ENCODE data around the gene HYDIN.
A peak's percentile ranks its signal among the peaks of the same experiment; 100 is the strongest.

Gene HYDIN

DNA sequence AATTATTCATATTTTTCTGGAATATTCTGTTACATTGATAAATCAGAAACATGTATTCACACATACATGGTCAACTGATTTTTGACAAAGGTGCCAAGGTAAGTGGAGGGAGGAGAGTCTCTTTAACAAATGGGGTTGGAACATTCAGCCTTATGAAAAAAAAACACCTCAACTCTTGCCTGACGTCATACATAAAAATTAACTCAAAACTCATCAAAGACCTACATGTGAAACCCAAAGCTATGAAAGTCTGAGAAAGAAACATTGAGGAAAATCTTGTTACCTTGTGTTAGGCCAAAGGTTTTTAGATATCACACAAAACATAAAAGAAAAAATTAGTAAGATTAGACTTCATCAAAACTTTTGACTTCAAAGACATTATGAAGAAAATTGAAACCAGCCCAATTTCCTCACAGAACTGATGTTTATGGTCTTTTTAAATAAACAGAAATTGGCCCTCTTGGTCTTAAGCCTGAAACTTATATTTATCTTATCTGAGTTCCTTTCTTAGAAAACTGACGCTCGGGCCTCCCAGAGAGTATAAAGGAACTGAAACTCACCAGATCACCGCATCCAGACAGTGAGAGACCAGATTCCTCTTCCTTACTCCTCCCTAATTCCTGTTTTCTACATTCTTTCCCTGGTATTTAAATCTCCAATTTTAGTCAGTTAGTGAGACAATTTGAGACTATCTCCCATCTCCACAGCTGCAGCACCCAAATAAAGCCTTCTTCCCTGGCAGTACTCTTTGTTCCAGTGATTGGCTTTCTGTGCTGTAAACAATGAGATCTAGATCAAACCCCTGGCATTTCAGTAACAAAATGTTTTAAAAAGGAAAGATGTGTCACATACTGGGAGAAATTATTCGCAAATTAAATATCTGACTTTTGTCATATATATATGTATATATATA lies 4.0 kb downstream of the HYDIN start:
- Histone ChIP-seq H3K36me3 (ENCODE audit: control insufficient read depth in 5 of 5, insufficient read depth in 5 of 5, low read length in 5 of 5) (no peaks in the 10 kb centered on the region), H3K9me3 (ENCODE audit: control insufficient read depth in 5 of 5, low read length in 5 of 5) (peaks cover 2 to 18% (median 12%) of the 10 kb centered on the region in 5 donors), H3K4me1 (ENCODE audit: control insufficient read depth in 5 of 5, insufficient read depth in 5 of 5, low read length in 5 of 5) (peaks cover 0 to 9% (median 6%) of the 10 kb centered on the region in 5 donors), H3K9ac (ENCODE audit: low read length in 5 of 5) (no peak overlapping the region), H3K27ac (ENCODE audit: low read depth, low read length) (no peak overlapping the region), H3K4me3 (ENCODE audit: low read depth in 1 of 5, low read length in 5 of 5) (no peak overlapping the region), H3K27me3 (ENCODE audit: control insufficient read depth in 5 of 5, insufficient read depth in 4 of 5, low read length in 5 of 5) (peaks cover 0 to 3% (median 3%) of the 10 kb centered on the region in 5 donors)

- Histone ChIP-seq H3K36me3 (ENCODE audit: control insufficient read depth in 5 of 5, insufficient read depth in 5 of 5, low read length in 5 of 5) (no peaks in the 10 kb centered on the region), H3K27ac (ENCODE audit: low read depth, low read length) (no peak overlapping the region), H3K4me1 (ENCODE audit: control insufficient read depth in 5 of 5, insufficient read depth in 5 of 5, low read length in 5 of 5) (peaks cover 0 to 1% (median under 1%) of the 10 kb centered on the region in 5 donors), H3K4me3 (ENCODE audit: low read depth in 1 of 5, low read length in 5 of 5) (no peak overlapping the region), H3K9me3 (ENCODE audit: control insufficient read depth in 5 of 5, low read length in 5 of 5) (peaks cover 2 to 18% (median 12%) of the 10 kb centered on the region in 5 donors), H3K27me3 (ENCODE audit: control insufficient read depth in 5 of 5, insufficient read depth in 4 of 5, low read length in 5 of 5) (peaks cover 0 to 1% (median 0%) of the 10 kb centered on the region in 5 donors), H3K9ac (ENCODE audit: low read length in 5 of 5) (no peak overlapping the region)
Observed at GRCh38 chr16:71225145-71225544, 5.4 kb downstream of the HYDIN start.

DNA sequence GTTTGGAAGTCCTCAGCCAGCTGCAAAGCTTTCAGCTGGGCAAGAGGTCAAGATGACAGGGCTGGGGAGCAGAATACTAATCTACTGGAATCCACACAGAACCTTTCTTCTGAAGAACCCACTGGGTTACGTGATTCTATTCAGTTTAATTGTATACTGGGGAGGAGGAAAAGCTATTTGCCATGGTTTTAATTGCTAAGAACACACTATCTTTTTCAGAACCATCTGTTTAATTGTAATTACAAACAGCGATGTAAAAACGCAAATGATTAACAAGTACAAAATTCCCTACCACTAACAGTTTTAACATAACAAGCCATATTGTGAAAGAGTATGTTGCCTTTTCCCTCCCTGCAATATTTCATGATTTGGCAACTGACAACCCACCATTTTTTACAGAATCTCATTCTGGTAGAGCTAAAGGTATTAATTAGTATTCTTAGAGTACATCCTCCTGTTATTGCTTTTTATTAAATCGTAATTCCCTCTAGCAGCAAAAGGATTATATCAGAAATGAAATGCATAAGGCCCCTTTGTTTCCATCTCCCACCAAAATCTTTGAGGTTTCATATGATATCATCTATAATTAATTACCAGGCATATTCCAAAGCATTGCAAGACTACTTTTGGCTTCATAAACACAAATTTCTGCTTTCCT lies 12.1 kb downstream of the HYDIN start:
- peak overlapping the region in 1 of 5 donors; percentile 14 for H3K9ac ChIP-seq (ENCODE audit: low read length in 5 of 5)
- H3K36me3 ChIP-seq (ENCODE audit: control insufficient read depth in 5 of 5, insufficient read depth in 5 of 5, low read length in 5 of 5), result no peaks in the 10 kb centered on the region
- no peaks in the 10 kb centered on the region for H3K27me3 ChIP-seq (ENCODE audit: control insufficient read depth in 5 of 5, insufficient read depth in 4 of 5, low read length in 5 of 5)
- peaks cover 0 to 16% (median 0%) of the 10 kb centered on the region in 5 donors for H3K4me1 ChIP-seq (ENCODE audit: control insufficient read depth in 5 of 5, insufficient read depth in 5 of 5, low read length in 5 of 5)
- peak overlapping the region in 1 of 5 donors; percentile 13 for H3K4me3 ChIP-seq (ENCODE audit: low read depth in 1 of 5, low read length in 5 of 5)
- peaks cover 0 to 4% (median 0%) of the 10 kb centered on the region in 5 donors for H3K9me3 ChIP-seq (ENCODE audit: control insufficient read depth in 5 of 5, low read length in 5 of 5)
- H3K27ac ChIP-seq (ENCODE audit: low read depth, low read length), result peak overlapping the region; percentile 54

- Histone ChIP-seq H3K4me1 (ENCODE audit: control insufficient read depth in 5 of 5, insufficient read depth in 5 of 5, low read length in 5 of 5) (peaks cover 0 to 16% (median 0%) of the 10 kb centered on the region in 5 donors), H3K9ac (ENCODE audit: low read length in 5 of 5) (no peak overlapping the region), H3K4me3 (ENCODE audit: low read depth in 1 of 5, low read length in 5 of 5) (no peak overlapping the region), H3K27me3 (ENCODE audit: control insufficient read depth in 5 of 5, insufficient read depth in 4 of 5, low read length in 5 of 5) (no peaks in the 10 kb centered on the region), H3K9me3 (ENCODE audit: control insufficient read depth in 5 of 5, low read length in 5 of 5) (peaks cover 0 to 4% (median 0%) of the 10 kb centered on the region in 5 donors), H3K36me3 (ENCODE audit: control insufficient read depth in 5 of 5, insufficient read depth in 5 of 5, low read length in 5 of 5) (no peaks in the 10 kb centered on the region), H3K27ac (ENCODE audit: low read depth, low read length) (peak overlapping the region; percentile 54)
Observed at GRCh38 chr16:71217506-71217905, 13.0 kb downstream of the HYDIN start.

- H3K36me3 ChIP-seq (ENCODE audit: control insufficient read depth in 5 of 5, insufficient read depth in 5 of 5, low read length in 5 of 5), result no peaks in the 10 kb centered on the region
- no peak overlapping the region for H3K9ac ChIP-seq (ENCODE audit: low read length in 5 of 5)
- peaks cover 0 to under 1% (median 0%) of the 10 kb centered on the region in 5 donors for H3K9me3 ChIP-seq (ENCODE audit: control insufficient read depth in 5 of 5, low read length in 5 of 5)
- H3K4me1 ChIP-seq (ENCODE audit: control insufficient read depth in 5 of 5, insufficient read depth in 5 of 5, low read length in 5 of 5), result peaks cover 0 to 16% (median 0%) of the 10 kb centered on the region in 5 donors
- no peaks in the 10 kb centered on the region for H3K27me3 ChIP-seq (ENCODE audit: control insufficient read depth in 5 of 5, insufficient read depth in 4 of 5, low read length in 5 of 5)
- H3K27ac ChIP-seq (ENCODE audit: low read depth, low read length), result no peak overlapping the region
- no peak overlapping the region for H3K4me3 ChIP-seq (ENCODE audit: low read depth in 1 of 5, low read length in 5 of 5)
Observed at GRCh38 chr16:71216714-71217113, 13.8 kb downstream of the HYDIN start.

- no peaks in the 10 kb centered on the region for H3K27me3 ChIP-seq (ENCODE audit: control insufficient read depth in 5 of 5, insufficient read depth in 4 of 5, low read length in 5 of 5)
- no peak overlapping the region for H3K27ac ChIP-seq (ENCODE audit: low read depth, low read length)
- peaks cover 0 to 16% (median 0%) of the 10 kb centered on the region in 5 donors for H3K4me1 ChIP-seq (ENCODE audit: control insufficient read depth in 5 of 5, insufficient read depth in 5 of 5, low read length in 5 of 5)
- no peaks in the 10 kb centered on the region for H3K36me3 ChIP-seq (ENCODE audit: control insufficient read depth in 5 of 5, insufficient read depth in 5 of 5, low read length in 5 of 5)
- no peak overlapping the region for H3K4me3 ChIP-seq (ENCODE audit: low read depth in 1 of 5, low read length in 5 of 5)
- H3K9ac ChIP-seq (ENCODE audit: low read length in 5 of 5), result no peak overlapping the region
- H3K9me3 ChIP-seq (ENCODE audit: control insufficient read depth in 5 of 5, low read length in 5 of 5), result no peaks in the 10 kb centered on the region
Observed at GRCh38 chr16:71214746-71215381, 15.7 kb downstream of the HYDIN start.

- peak overlapping the region in 1 of 5 donors; percentile 25 for H3K4me3 ChIP-seq (ENCODE audit: low read depth in 1 of 5, low read length in 5 of 5)
- H3K4me1 ChIP-seq (ENCODE audit: control insufficient read depth in 5 of 5, insufficient read depth in 5 of 5, low read length in 5 of 5), result peaks cover 0 to 12% (median 11%) of the 10 kb centered on the region in 5 donors
- H3K27me3 ChIP-seq (ENCODE audit: control insufficient read depth in 5 of 5, insufficient read depth in 4 of 5, low read length in 5 of 5), result no peaks in the 10 kb centered on the region
- H3K36me3 ChIP-seq (ENCODE audit: control insufficient read depth in 5 of 5, insufficient read depth in 5 of 5, low read length in 5 of 5), result no peaks in the 10 kb centered on the region
- no peak overlapping the region for H3K27ac ChIP-seq (ENCODE audit: low read depth, low read length)
- H3K9ac ChIP-seq (ENCODE audit: low read length in 5 of 5), result no peak overlapping the region
- peaks cover 0 to 6% (median 0%) of the 10 kb centered on the region in 5 donors for H3K9me3 ChIP-seq (ENCODE audit: control insufficient read depth in 5 of 5, low read length in 5 of 5)
Observed at GRCh38 chr16:71205482-71206131, 24.9 kb downstream of the HYDIN start.

GRCh38 chr16:71203631-71204030 lies 26.9 kb downstream of the HYDIN start:
- peaks cover 0 to 12% (median 11%) of the 10 kb centered on the region in 5 donors for H3K4me1 ChIP-seq (ENCODE audit: control insufficient read depth in 5 of 5, insufficient read depth in 5 of 5, low read length in 5 of 5)
- no peak overlapping the region for H3K9ac ChIP-seq (ENCODE audit: low read length in 5 of 5)
- peaks cover 0 to 6% (median 6%) of the 10 kb centered on the region in 5 donors for H3K9me3 ChIP-seq (ENCODE audit: control insufficient read depth in 5 of 5, low read length in 5 of 5)
- H3K27ac ChIP-seq (ENCODE audit: low read depth, low read length), result no peak overlapping the region
- H3K36me3 ChIP-seq (ENCODE audit: control insufficient read depth in 5 of 5, insufficient read depth in 5 of 5, low read length in 5 of 5), result no peaks in the 10 kb centered on the region
- H3K4me3 ChIP-seq (ENCODE audit: low read depth in 1 of 5, low read length in 5 of 5), result no peak overlapping the region
- no peaks in the 10 kb centered on the region for H3K27me3 ChIP-seq (ENCODE audit: control insufficient read depth in 5 of 5, insufficient read depth in 4 of 5, low read length in 5 of 5)

- Histone ChIP-seq H3K36me3 (ENCODE audit: control insufficient read depth in 5 of 5, insufficient read depth in 5 of 5, low read length in 5 of 5) (no peaks in the 10 kb centered on the region), H3K4me1 (ENCODE audit: control insufficient read depth in 5 of 5, insufficient read depth in 5 of 5, low read length in 5 of 5) (peaks cover 0 to 12% (median 11%) of the 10 kb centered on the region in 5 donors), H3K9me3 (ENCODE audit: control insufficient read depth in 5 of 5, low read length in 5 of 5) (peaks cover 0 to 10% (median 5%) of the 10 kb centered on the region in 5 donors), H3K9ac (ENCODE audit: low read length in 5 of 5) (no peak overlapping the region), H3K27me3 (ENCODE audit: control insufficient read depth in 5 of 5, insufficient read depth in 4 of 5, low read length in 5 of 5) (no peaks in the 10 kb centered on the region), H3K4me3 (ENCODE audit: low read depth in 1 of 5, low read length in 5 of 5) (no peak overlapping the region), H3K27ac (ENCODE audit: low read depth, low read length) (no peak overlapping the region)
Observed at GRCh38 chr16:71201556-71201955, 29.0 kb downstream of the HYDIN start.

All from subcutaneous abdominal adipose tissue (tissue), 5 donors.